GM18519 (cell line): Measurements from ENCODE around the gene TRIM61.
A peak's percentile ranks its signal among the peaks of the same experiment; 100 is the strongest.
"Not testable (repeated sequence)": the region's sequence is repeated elsewhere in the genome, so short reads cannot be mapped to it uniquely, and the experiment has no call there.

Experiments used
- ATAC-seq: cut with Tn5 transposase; IDR thresholded peaks from one replicate; pipeline ENCODE4 v1.9.1; 2021; ENCODE audit warnings: mild to moderate bottlenecking, moderate library complexity; ENCODE audit not compliant: unreplicated experiment, low FRiP score

Gene TRIM61

DNA sequence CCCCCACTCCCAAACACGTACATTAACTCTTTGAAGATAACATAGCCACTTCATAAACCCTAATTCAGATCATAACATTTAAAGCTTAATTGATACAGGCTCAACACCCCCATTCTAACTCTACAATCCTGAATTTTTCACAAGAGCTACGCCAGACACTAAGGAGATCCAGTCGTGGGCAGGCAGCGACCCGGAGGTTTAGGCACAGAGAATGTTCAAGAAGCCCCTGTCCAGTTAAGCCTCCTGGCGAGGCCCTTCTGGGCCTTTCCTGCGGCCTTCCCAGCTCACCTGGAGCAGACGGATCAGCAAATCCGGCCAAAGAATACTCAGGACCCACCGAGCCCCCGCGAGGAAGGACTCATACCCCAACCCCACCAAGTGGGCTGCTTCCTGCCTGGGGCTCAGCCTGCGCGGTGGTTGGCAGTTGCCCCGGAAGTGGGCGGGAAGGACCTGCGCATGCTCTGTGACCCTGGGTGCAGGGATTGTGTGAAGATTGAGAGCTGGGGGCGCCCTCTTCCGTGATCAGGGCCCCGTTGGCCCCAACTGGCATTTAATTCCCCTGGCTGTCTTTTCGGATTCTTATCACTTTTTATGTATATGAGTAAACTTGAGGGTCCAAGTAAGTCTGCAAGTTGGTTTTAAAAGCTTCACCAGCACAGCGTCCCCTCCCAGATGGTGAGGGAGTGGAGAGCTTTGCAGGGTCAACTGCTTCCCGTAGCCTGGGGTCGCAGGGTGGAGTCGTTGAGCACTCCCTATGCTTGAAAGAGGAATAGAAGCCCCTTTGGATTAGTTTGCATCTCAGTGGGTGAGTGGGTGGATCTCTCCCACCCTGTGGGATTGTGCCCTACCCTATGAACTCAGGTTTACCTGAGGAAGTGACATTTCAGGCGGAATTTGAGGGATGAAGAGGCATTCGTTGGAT lies at the start of gene TRIM61:
TSS of gene TRIM61 (minus strand) at position 415 of the 922 bp plus-strand sequence. CDS start 7,655 bp downstream, outside the sequence.
- ATAC-seq, result no peak

DNA sequence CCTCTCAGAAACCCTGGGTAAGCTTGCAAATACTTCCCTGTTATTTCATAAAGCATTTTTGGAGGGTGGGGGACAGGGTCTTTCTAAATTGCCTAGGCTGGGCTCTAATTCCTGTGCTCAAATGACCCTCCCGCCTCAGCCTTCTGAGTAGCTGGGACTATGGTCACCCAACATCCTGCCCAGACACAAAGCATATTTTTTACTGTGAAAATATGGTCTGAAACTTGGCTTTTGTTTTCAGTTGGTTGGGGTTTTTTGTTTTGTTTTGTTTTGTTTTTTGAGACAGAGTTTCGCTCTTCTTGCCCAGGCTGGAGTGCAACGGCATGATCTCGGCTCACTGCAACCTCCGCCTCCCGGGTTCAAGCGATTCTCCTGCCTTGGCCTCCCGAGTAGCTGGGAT lies 48.3 kb upstream of the TRIM61 start:
- not testable (repeated sequence) for ATAC-seq

DNA sequence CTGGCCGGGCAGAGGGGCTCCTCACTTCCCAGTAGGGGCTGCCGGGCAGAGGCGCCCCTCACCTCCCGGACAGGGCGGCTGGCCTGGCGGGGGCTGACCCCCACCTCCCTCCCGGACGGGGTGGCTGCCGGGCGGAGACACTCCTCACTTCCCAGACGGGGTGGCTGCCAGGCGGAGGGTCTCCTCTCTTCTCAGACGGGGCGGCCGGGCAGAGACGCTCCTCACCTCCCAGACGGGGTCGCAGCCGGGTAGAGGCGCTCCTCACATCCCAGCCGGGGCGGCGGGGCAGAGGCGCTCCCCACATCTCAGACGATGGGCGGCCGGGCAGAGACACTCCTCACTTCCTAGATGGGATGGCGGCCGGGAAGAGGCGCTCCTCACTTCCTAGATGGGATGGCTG lies 42.5 kb upstream of the TRIM61 start:
- not testable (repeated sequence) for ATAC-seq

DNA sequence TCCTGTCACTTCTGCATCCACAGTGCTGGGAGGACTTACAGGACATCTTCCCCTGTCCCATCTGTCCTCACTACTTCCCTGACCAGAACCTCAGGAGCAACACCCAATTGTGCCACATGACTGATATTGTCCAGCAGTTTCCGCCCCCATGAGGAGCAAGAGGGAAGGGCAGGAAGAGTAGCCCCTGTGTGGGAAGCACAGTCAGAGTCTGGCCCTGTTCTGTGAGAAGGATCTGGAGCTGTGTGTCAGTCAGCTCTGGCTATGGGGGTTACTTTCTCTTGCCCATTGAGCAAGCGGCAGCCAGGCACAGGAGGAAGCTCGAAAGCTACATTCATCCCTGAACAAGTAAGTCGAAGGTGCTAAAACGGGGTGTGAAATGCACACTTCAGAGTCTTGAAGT lies 39.5 kb upstream of the TRIM61 start:
- no peak for ATAC-seq

DNA sequence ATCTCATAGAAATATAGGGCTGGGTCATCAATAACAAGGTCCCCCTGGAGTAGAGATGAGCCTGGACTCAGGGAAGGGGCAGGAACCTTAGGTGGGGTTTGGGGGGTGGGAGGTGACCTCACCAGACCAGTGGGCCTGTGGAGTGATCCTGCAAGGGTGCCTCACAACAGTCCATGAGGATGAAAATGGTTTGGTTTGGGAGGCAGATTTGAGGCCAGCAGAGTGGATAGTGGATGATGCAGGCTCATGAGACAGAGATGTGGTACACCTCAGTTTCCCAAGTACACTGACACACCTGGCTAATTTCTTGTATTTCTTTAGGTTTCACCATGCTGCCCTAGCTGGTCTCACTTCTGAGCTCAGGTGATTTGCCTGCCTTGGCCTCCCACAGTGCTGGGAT lies 36.2 kb upstream of the TRIM61 start:
- ATAC-seq, result no peak

DNA sequence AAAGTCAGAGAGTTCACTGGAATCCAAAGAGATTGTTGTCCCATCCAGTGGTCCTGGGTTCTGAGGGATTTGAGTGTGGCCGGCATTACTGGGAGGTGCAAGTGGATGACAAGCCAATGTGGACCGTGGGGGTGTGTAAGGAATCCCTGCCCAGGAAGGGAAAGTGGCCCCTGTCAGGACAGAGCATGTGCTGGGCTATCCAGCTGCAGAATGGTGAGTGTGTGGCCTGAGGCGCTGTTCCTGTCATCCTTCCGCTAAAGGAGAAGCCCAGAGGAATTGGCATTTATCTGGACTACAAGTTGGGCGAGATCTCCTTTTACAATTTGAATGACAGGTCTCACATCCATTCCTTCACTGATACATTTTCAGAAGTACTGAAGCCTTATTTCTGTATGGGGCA lies 33.9 kb upstream of the TRIM61 start:
- no peak for ATAC-seq

DNA sequence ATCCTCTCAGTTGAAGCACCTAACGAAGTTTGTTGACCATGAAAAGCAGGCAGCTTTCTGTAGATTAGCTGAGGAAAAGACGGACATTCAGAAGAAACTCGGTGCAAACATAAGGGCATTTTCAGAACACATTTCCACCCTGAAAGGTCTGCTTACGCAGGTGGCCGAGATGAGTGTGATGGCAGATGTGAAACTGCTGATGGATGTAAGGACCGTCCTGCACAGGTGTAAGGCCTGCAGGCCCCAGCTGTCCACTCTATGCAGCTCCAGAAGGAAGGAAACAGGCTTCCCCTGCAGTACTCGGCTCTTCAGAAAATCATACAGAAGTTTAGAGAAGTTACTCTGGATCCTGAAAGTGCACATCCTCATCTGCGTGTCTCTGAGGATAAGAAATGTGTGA lies 33.5 kb upstream of the TRIM61 start:
- no peak for ATAC-seq

DNA sequence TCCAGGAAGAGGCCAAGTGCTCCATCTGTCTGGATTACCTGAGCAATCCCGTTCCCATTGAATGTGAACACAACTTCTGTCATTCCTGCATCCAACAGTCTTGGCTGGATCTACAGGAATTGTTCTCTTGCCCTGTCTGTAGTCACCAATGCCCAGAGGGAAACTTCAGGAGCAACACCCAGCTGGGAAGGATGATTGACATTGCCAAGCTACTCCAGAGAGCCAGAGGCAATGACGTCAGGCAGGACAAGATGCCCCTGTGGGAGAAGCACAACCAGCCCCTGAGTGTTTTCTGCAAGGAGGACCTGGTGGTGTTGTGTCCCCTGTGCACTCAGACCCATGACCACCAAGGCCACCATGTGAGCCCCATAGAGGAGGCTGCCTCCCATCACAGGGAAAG lies 33.0 kb upstream of the TRIM61 start:
- ATAC-seq, result no peak

DNA sequence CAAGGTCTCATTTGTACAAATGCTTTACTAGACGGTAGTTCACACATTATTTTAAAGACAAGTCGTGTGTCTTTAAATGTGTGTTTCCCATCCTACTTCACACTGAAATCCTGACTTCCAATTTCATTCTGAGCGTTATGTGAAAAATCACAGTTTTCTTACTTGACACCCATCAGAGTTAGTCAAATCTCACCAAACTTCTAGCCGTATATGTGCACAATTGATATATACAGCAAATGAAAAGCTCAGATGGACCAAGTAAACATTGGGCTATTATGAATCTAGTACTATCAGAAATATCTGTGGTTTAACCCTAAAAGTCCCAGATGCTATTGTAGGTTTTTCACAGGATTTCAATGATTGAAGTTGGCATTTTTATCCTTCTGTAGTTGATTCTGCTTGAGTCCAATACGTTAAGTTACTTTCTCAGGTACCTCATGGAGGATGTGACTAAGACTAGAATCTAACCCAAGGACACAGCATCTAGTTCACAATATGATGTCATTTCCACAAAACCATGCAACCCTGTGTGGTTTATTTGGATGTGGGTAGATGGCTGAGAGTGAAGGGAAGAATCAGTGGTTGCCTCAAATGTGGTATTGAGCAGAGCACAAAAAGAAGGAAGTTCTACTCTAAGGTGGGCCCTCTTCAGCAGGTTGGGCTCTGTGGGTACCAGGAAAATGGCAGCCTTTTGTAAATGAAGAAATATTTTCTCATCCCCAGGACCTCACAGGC lies 32.2 kb upstream of the TRIM61 start:
- ATAC-seq, result peak; percentile 51

DNA sequence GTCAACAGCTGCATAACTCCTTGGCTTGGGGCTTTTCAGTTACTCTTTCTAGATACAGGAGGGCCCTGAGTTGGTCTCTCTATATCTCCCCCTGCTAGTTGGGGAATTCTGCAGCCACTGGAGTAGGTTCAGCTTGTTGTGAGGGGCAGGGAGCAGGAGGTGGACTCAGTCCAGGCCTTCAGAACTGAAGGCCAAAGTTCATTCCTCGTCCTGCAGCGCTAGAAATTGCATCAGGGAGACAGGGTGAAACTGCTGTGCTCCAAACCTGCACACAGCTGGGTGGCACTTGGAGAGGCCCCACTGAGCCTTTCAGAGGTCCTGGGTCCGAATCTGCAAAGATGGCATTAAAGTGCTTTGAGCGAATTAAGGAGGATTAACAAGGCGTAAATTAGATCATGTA lies 29.4 kb upstream of the TRIM61 start:
- ATAC-seq, result no peak

DNA sequence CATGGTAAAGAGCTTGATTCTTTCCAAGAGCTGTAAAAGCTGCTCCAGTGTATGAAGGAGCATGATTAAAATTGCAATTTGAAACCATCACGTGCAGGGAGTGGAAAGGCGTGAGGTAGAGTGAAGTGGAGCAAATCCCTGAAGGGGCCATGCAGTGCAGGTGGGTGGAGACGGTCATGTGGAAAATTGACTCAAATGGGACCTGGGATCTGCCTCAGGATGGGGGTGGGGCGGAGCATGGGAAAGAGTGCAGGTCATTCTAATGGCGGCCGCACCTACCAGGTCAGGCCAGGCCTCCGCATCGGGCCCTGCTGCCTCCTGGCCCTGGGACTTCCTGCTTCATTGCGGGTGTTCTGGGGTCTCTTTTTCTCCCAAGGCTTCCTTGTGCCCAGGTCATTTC lies 29.0 kb upstream of the TRIM61 start:
- ATAC-seq, result no peak

DNA sequence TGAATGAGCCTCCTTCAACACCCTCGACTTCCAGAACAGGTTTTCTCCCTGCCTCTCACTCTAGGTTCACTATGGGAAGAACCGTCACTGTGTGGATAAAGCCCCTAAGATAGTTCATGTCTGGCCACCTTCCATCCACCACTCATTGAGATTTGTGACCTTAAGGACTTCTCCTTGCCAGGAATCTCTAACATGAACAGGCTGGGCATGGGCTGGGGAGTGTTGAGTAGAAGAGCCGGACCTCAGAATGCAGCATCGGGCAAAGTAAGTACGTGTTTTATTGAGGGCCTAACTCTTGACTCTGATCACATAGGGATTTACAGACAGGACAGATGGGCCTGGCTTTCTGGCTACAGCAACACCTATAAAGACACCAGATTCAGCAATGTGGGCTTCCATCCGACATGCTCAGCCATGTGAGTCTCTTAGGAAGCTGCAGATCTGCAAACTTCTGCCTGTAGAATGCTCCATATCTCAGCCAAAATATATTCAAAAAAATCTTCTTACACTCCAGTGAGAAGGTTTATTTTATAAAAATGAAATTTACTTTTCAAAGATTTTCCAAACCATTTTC lies 28.0 kb upstream of the TRIM61 start:
- no peak for ATAC-seq

DNA sequence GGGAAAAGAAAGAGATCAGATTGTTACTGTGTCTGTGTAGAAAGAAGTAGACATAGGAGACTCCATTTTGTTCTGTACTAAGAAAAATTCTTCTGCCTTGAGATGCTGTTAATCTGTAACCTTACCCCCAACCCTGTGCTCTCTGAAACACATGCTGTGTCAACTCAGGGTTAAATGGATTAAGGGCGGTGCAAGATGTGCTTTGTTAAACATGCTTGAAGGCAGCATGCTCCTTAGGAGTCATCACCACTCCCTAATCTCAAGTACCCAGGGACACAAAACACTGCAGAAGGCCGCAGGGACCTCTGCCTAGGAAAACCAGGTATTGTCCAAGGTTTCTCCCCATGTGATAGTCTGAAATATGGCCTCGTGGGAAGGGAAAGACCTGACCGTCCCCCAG lies 24.5 kb upstream of the TRIM61 start:
- not testable (repeated sequence) for ATAC-seq

DNA sequence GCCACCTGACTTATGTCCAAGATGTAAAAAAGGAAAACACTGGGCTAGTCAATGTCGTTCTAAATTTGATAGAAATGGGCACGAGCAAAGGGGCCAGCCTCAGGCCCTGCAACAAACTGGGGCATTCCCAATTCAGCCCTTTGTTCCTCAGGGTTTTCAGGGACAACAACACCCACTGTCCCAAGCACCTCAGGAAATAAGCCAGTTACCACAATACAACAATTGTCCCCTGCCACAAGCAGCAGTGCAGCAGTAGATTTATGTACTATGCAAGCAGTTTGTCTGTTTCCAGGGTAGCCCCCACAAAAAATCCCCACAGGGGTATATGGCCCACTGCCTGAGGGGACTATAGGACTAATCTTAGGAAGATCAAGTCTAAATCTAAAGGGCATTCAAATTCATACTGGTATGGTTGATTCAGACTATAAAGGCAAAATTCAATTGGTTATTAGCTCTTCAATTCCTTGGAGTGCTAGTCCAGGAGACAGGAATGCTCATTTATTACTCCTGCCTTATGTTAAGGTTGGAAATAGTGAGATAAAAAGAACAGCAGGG lies 21.1 kb upstream of the TRIM61 start:
- not testable (repeated sequence) for ATAC-seq

DNA sequence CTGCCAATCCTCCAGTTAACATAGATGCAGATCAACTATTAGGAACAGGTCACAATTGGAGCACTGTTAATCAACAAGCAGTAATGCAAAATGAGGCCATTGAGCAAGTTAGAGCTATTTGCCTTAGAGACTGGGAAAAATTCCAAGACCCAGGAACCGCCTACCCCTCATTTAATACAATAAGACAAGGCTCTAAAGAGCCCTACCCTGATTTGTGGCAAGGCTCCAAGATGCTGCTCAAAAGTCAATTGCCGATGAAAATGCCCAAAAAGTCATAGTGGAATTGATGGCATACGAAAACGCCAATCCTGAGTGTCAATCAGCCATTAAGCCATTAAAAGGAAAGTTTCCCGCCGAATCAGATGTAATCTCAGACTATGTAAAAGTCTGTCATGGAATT lies 20.5 kb upstream of the TRIM61 start:
- ATAC-seq, result no peak

DNA sequence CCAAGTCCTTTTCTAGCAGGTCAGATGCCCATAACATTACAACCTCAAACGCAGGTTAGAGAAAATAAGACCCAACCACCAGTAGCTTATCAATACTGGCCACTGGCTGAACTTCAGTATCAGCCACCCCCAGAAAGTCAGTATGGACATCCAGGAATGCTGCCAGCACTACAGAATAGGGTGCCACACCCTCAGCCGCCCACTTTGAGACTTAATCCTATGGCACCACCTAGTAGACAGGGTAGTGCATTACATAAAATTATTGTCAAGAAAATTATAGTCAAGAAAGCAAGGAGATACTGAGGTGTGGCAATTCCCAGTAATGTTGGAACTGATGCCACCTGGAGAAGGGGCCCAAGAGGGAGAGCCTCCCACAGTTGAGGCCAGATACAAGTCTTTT lies 19.9 kb upstream of the TRIM61 start:
- ATAC-seq, result no peak

DNA sequence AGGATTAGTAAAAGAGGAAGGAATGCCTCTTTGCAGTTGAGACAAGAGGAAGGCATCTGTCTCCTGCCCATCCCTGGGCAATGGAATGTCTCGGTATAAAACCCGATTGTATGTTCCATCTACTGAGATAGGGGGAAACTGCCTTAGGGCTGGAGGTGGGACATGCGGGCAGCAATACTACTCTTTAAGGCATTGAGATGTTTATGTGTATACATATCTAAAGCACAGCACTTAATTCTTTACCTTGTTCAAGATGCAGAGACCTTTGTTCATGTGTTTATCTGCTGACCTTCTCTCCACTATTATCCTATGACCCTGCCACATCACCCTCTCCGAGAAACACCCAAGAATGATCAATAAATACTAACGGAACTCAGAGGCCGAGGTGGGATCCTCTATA lies 18.7 kb upstream of the TRIM61 start:
- not testable (repeated sequence) for ATAC-seq

DNA sequence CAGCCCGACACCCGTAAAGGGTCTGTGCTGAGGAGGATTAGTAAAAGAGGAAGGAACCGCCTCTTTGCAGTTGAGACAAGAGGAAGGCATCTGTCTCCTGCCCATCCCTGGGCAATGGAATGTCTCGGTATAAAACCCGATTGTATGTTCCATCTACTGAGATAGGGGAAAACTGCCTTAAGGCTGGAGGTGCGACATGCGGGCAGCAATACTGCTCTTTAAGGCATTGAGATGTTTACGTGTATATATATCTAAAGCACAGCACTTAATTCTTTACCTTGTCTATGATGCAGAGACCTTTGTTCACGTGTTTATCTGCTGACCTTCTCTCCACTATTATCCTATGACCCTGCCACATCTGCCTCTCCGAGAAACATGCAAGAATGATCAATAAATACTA lies 13.3 kb upstream of the TRIM61 start:
- not testable (repeated sequence) for ATAC-seq

DNA sequence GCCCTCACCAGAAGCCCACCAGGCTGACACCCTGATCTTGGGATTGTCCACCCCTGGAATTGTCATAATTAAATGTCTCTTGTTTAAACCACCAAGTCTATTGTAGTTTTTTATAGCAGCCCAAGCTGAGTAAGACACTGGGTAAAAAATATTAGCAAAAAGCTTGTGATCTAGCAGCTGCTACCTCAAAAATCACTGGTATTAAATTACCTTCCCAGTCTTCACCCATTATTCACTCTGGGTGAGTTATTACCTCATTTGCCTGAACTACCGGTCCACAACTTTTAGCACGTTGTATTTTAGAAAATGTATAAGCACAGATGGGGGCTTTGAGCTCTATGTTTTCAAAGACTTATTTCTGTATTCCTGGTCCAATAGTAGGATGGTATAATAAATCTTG lies 12.0 kb upstream of the TRIM61 start:
- ATAC-seq, result no peak

DNA sequence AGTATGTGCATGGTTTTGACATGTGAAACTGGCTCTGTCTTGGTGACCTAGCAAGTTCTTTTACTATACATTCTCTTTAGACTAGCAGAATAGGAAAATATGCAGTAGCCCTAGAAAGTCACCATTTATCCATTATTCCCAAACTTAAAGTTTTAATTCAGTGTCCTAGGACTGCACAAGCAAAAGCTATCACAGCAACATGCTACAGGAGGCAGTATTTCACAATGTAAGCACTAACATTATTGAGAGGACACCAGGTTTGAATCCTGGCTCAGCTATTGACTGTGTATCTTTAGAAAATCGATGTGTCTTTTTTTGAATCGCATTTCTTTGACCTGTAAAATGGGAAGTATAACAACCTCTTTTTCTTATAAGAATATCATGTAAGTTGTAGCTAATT lies 5.5 kb downstream of the TRIM61 start:
- ATAC-seq, result not testable (repeated sequence)

DNA sequence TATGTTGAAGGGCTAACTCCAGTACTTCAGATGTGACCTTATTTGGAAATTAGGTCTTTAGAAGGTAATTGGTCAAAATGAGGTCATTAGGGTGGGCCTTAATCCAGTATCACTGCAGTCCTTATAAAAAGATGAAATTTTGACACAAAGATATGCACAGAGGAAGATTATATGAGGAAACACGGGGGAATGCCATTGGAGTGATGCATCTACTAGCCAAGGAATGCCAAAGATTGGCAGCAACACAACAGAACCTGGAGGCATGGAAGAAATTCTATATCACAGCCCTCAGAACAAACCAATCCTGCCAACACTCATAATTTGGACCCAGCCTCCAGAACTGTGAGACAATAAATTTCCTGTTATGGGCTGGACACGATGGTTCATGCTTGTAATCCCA lies 17.6 kb downstream of the TRIM61 start:
- ATAC-seq, result no peak
